ENCODE results near the gene PRM1. TPM values are rescaled to one million over a fixed set of nuclear protein-coding genes. Genes with fewer than 3 reads are reported as not detected.

PRM1 gene
- total and polyA plus RNA-seq, 2 of the 8 experiments (the other 6 are each of a cell fraction or from before 2014, with no cell fraction given): 0.54 to 0.82 TPM

DNA sequence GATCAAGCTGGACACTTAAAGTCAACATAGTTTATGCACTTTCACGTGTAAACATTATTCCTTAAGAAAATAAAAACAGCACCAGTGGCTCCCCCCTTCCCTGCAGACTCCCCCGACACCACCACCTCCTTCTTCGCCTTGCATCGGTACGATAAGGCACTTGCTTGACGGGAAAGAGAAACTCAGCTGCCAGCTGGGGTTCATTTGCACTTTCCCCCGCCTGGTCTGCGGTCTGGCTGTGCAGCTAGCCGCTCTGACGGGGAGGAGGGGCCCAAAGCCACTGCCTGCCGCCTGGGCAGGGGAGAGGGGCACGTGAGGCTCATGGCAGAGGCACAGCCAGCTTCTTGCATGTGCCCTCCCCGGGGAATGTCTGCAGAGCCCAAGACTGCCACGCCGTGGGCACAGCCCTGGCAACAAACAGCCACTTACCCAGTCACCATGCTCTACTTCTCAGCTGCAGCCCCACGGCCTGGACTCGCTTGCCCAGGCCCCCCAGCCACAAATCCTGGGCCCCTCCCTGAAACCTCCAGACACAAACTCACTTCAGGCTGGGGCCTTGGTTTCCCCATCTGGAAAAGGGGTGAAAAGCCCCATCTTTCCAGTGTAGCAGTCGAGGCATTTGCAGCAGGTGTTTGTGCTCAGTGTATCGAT, 16.5 kb upstream of the PRM1 start (continued):
- no peak for TF ChIP-seq POLR2A (IDR thresholded peaks at IDR 0.05; ENCODE audit: control extremely low read depth in 1 of 2, low read depth in 2 of 2, low read length in 2 of 2)
- 0 out of 2 replicates have a peak, but pooled peaks have one; percentile 25 for TF ChIP-seq E2F6 (IDR thresholded peaks at IDR 0.05)

Data from H1 (cell line).